ENCODE results near the gene CHGA.

Gene CHGA

DNA sequence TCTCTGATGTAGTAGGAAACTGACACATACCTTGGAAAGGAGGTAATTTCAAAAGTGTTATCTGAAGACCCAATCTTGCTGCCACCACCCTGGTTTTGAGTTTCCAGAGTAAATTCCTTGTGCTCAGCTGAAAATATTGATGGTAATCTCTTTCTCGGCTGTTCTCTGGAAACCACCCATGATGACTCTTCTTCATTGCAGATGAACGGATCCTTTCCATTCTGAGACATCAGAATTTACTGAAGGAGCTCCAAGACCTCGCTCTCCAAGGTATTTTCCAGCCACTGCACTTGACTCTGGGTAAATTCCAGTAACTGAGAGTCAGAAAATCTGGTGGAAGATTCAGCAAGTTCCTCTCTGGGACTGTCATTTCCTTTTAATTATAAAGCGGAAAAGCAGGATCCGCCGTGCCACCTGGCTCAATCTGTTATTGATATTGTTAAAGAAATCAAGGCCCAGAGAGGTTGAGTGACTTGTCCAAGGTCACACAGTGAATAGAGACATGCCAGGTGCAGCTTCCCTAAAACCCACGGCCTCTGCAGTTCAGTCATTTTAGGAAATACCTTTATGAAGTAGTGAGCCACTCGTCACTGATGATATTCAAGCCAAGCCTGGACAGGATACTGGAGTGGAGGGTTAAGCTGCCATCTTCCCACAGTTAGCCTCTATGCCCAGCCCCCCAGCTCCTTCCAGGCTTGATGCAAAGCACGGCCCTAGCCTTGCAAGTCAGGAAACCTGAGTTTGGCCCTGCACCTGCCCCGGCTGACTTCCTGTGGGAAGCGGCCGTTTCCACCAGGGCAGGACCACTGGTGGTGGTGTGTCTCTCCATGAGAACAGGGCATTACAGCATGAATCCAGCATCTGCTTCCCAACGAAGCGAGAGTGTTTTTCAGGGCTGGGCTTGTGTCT lies 4.7 kb downstream of the CHGA start:
- CTCF ChIA-PET = no interaction called here
- no peak overlapping the region for H3K4me3 ChIP-seq (ENCODE audit: low read depth, low read length)
- TF ChIP-seq, protein P1, sequence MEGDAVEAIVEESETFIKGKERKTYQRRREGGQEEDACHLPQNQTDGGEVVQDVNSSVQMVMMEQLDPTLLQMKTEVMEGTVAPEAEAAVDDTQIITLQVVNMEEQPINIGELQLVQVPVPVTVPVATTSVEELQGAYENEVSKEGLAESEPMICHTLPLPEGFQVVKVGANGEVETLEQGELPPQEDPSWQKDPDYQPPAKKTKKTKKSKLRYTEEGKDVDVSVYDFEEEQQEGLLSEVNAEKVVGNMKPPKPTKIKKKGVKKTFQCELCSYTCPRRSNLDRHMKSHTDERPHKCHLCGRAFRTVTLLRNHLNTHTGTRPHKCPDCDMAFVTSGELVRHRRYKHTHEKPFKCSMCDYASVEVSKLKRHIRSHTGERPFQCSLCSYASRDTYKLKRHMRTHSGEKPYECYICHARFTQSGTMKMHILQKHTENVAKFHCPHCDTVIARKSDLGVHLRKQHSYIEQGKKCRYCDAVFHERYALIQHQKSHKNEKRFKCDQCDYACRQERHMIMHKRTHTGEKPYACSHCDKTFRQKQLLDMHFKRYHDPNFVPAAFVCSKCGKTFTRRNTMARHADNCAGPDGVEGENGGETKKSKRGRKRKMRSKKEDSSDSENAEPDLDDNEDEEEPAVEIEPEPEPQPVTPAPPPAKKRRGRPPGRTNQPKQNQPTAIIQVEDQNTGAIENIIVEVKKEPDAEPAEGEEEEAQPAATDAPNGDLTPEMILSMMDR (IDR thresholded peaks at IDR 0.05; ENCODE audit: insufficient read depth, low read length, missing control alignments) = no peak
- POLR2A ChIA-PET = no interaction called here
- no peak for DNase-seq (ENCODE audit: low read depth, low spot score)

DNA sequence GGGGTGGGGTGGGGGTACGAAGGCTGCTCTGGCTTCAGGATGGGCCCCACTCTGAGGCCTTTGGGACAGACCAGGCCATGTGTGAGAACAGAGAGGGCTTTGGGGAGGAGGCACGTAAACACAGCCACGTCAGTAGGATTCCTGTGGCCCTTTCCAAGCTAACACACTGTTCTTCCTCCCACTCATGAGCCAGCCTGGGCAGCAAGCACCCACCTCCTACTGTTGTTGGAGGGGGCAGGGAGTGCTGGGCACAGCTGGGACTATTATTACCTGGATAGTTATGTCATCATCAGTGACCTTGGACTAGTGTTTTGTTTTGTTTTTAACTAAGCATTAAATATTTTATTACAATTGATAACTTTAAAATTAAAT lies 5.3 kb downstream of the CHGA start:
- DNase-seq (ENCODE audit: low read depth, low spot score) = no peak
- ChIA-PET POLR2A (no interaction called here), CTCF (no interaction called here)

DNA sequence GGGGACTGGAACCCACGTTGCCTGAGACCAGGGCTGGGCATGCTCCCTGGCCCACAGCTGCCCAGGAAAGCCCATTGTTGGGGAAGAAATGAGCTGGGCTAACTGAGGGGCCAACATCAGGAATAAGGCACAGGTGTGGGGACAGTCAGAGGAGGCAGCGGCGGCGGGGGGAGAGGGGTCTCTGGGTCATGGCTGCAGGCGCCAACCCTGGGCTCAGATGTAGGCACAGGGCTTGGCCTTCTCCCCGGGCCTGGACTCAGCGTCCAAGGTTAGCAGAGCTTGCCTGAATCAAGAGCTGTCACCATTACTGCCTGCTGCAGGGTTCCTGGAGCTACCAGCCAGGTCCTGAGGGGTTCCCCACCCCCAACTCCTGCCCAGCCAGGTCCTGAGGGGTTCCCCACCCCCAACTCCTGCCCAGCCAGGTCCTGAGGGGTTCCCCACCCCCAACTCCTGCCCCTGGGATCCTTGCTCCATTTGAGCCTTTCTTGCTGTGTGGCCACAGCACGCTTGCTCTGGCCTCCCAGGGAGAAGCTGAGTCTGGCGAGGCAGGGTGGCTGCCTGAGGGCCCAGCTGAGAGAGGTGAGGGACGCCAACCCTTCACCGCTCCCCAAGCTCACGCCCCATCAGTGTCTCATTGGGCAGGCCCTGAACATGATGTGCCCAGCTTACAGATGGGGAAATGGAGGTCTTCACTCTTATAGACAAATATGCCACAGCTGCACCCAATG lies 6.2 kb downstream of the CHGA start:
- no peak overlapping the region for H3K4me3 ChIP-seq (ENCODE audit: low read depth, low read length)
- TF ChIP-seq, protein P1 (IDR thresholded peaks at IDR 0.05; ENCODE audit: insufficient read depth, low read length, missing control alignments) = no peak
- ChIA-PET POLR2A (no interaction called here), CTCF (interaction anchor here (1.0 to 1.6 kb wide), 2 partner anchors 23 to 184 kb away, joined by 4 to 5 read pairs; no protein-coding TSS in a partner anchor)
- no peak for DNase-seq (ENCODE audit: low read depth, low spot score)

More for the DNA sequence above, 5.3 kb downstream of the CHGA start:
- H3K4me3 ChIP-seq (ENCODE audit: low read depth, low read length) = no peak overlapping the region
- TF ChIP-seq, protein P1 (IDR thresholded peaks at IDR 0.05; ENCODE audit: insufficient read depth, low read length, missing control alignments) = no peak

DNA sequence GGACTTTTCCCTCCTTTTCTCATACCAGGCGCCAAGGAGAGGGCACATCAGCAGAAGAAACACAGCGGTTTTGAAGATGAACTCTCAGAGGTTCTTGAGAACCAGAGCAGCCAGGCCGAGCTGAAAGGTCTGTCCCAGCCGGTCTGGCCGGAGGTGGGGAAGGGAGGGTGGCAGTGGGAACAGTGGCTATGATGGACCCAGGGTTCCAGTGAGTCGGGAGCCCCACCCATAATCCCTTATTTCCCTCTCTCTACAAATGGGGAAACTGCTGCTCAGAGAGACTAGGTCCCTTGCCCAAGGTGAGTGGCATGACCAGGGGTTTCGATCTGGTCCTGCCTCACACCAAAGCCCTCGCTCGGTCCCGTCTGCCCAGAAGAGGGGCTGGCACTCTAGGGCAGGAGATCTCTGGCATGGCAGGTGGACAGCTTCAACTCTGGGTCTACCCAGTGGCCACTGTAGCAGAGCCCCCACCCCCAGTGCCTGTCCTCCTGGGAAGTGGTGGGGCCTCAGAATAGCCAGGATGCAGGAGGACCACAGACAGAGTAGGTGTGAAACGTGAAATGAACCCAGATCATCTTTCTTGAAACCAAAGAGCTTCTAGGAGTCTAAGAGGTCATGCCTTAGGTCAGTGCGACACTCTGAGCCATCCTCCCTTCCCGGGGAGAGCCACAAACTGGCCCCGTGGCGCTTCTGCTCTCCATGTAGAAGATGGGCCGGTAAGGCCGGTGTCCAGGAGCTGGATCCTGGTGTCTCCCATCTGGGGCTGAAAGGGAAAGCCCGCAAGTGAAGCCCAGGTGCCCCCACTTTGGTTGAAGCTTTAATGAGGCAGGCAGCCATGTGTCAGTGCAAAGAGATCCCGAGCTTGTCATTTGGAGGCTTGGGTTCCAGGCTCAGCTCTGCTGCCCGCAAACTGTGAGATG lies 7.0 kb downstream of the CHGA start:
- CTCF ChIA-PET = interaction anchor here (0.7 to 1.9 kb wide), 5 partner anchors 12 to 203 kb away, joined by 4 to 6 read pairs (median 4); no protein-coding TSS in a partner anchor
- TF ChIP-seq, protein P1 (IDR thresholded peaks at IDR 0.05; ENCODE audit: insufficient read depth, low read length, missing control alignments) = no peak
- no peak for DNase-seq (ENCODE audit: low read depth, low spot score)
- POLR2A ChIA-PET = no interaction called here
- no peak overlapping the region for H3K4me3 ChIP-seq (ENCODE audit: low read depth, low read length)

DNA sequence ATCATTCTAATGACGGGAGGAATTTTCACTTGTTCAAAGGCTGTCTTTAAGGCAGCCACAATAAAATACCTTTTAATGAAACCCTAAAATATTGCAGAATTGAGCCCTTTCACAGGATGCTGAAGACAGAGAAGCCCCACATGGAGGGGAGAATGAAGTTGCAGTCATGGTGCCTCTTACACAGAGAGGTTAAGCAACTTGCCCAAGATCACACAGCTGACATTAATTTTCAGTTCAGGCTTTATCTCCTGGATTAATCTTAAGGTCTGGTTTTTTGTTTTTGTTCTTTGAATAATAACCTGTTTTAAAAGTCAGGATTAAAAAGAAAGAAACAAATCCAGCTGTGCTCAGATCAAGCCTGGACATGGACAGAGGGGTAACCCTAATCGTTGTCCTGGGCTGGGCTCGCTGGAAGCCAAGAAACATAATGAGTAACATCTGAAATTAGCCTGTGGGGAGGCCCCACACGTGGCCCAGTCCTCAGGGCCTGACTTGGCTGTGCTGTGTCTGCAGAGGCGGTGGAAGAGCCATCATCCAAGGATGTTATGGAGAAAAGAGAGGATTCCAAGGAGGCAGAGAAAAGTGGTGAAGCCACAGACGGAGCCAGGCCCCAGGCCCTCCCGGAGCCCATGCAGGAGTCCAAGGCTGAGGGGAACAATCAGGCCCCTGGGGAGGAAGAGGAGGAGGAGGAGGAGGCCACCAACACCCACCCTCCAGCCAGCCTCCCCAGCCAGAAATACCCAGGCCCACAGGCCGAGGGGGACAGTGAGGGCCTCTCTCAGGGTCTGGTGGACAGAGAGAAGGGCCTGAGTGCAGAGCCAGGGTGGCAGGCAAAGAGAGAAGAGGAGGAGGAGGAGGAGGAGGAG lies 8.0 kb downstream of the CHGA start:
- no peak overlapping the region for H3K4me3 ChIP-seq (ENCODE audit: low read depth, low read length)
- DNase-seq (ENCODE audit: low read depth, low spot score) = no peak
- TF ChIP-seq, protein P1 (IDR thresholded peaks at IDR 0.05; ENCODE audit: insufficient read depth, low read length, missing control alignments) = no peak
- CTCF ChIA-PET = interaction anchor here (0.7 to 1.9 kb wide), 4 partner anchors 11 to 202 kb away, joined by 4 to 6 read pairs (median 4); no protein-coding TSS in a partner anchor
- POLR2A ChIA-PET = no interaction called here

All from AG04449 (cell line).